ENCODE data around the gene SNRPF.

DNA sequence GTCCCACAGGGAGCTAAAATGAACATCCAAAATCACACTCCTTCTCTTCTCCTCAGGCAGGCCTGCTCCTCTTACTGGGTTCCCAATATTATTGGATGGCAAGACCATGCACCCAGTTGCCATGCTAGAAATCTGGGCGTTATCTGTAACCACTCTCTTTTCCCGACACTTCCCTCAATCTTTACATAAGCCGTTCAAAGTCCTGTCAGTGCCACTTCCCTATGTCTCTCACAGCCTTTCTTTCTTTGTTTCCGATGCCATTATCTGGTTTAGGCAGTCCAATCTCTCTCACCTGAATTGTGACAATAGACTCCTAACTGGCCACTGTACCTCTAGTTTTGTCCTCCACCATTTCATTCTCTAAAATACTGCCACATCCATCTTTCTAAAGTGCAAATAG, 24.1 kb downstream of the SNRPF start:
- TF ChIP-seq POLR2AphosphoS5 (IDR thresholded peaks at IDR 0.05; ENCODE audit: borderline replicate concordance, low read depth, low read length): no peak
- TF ChIP-seq EZH2 (IDR thresholded peaks at IDR 0.05): no peak
